ENCODE results near the gene MARK2. TPM values are rescaled to one million over a fixed set of nuclear protein-coding genes. Genes with fewer than 3 reads are reported as not detected.

MARK2 gene
- total and polyA plus RNA-seq, 7 donors: 14.3 to 49.3 (median 24.6) TPM

GRCh38 chr11:63877658-63878241 is 38.8 kb downstream of the MARK2 start:
- DNase-seq: no peak
- peaks cover 0 to 59% (median 40%) of the 10 kb centered on the region in 4 donors for H3K4me1 ChIP-seq
- no peaks in the 10 kb centered on the region for H3K27me3 ChIP-seq
- WGBS, 2 donors: 93 to 97% methylated on average over 6 of the region's 6 CpGs
- H3K27ac ChIP-seq: no peak overlapping the region
- no peaks in the 10 kb centered on the region for H3K9me3 ChIP-seq
- TF ChIP-seq POLR2A (IDR thresholded peaks at IDR 0.05) (no peak), EP300 (IDR thresholded peaks at IDR 0.05) (no peak), POLR2AphosphoS5 (IDR thresholded peaks at IDR 0.05) (no peak), CTCF (IDR thresholded peaks at IDR 0.05) (no peak)
- intact Hi-C loops (cut with DNase I): no loop called here
- H3K36me3 ChIP-seq: no peaks in the 10 kb centered on the region
- no peak overlapping the region for H3K4me3 ChIP-seq

DNA sequence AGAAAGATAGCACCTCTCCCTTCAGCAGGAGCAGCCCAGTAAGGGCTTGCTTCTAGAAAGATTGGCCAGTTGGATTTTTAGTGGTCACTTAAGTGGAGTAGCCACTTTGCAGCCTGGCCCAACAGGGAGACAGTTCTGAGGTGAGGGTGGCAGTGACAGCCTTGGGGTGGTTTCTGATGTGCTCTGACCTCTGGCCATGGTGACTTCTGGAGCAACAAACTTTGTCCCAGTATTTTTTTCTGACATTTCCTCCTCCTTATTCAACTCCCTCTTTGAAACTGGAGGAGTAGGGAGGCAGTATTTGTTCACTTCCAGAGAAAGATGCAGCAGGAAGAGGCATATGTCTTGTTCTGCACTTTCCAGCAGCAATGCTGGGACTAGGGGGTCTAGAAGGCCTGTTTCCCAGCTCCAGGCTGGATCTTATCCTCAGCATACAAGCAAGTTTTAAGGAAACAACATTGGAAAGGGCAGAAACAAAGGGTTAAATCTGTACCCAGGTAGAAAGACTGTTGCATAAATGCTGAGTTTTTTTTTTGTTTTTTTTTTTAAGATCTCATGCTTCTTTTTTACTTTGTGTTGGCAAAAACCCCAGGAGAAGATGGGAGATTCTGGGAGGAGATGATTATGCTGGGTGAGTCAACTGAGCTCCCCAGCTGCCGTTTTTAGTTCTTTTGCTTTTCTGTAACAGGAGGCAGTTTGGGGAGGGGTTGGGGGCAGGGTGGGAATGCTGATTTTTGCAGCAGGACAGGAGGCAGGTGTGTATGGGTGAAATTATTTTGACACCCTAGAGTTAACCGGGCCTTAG is 40.9 kb downstream of the MARK2 start:
- WGBS, 2 donors: 21 to 45% methylated on average over 2 of the region's 2 CpGs
- Histone ChIP-seq H3K36me3 (no peaks in the 10 kb centered on the region), H3K27ac (no peak overlapping the region), H3K9me3 (no peaks in the 10 kb centered on the region), H3K4me1 (peaks cover 0 to 50% (median 26%) of the 10 kb centered on the region in 4 donors), H3K27me3 (no peaks in the 10 kb centered on the region), H3K4me3 (no peak overlapping the region)
- DNase-seq: no peak
- no peak for TF ChIP-seq POLR2AphosphoS5 (IDR thresholded peaks at IDR 0.05)
- TF ChIP-seq EP300 (IDR thresholded peaks at IDR 0.05): no peak
- TF ChIP-seq POLR2A (IDR thresholded peaks at IDR 0.05): no peak
- no peak for TF ChIP-seq CTCF (IDR thresholded peaks at IDR 0.05)
- intact Hi-C loops (cut with DNase I): no loop called here

DNA sequence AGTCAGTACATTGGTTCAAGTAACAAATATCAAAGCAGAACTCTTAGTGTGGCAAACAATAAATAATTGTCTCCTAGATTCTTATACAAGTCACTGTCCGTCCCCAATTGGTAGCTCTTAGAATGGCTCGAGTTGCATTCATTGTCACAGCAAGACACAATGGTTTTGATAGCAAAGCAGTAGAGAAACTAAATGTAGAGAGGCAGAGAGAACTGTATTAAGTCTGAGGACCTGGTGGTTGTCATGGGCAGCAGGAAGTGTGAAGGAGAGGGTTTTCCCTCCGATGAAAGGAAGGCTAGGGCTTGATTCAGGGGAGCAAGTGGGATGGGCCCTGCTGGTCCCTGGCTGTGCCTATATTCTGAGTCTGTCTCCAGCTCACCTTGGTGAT is 41.5 kb downstream of the MARK2 start:
- WGBS, 2 donors: 45 to 51% methylated on average over 3 of the region's 3 CpGs
- intact Hi-C loops (cut with DNase I): no loop called here

DNA sequence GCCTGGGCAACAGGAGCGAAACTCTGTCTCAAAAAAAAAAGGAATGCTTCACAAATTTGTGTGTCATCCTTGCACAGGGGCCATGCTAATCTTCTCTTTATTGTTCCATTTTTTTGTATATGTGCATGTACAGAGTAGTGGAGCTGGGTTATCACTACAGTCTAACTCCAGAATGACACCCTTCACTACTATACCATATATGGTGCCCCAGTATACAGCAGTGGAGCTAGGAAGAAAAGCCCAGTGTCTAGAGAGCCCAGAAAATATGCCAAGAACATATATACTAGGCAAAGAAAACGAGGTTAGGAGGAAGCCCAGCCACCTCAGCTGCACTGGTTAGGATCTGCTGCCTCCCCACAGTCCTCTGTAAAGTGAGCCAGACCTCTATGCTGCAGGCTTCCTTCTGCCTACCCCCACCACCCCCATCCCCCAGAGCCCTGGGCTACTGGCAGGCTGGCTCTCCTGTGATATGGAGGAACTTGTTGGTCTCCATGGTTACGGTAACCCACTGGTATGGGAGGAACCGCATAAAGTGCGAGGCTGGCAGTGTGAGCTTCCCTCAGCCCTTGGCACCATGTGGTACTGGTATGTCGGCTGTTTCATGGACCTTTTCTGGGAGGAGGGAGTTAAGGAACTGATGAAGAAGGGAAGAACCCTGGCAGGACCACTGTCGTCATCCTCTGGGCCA is 43.8 kb downstream of the MARK2 start:
- Histone ChIP-seq H3K9me3 (no peaks in the 10 kb centered on the region), H3K27ac (no peak overlapping the region), H3K4me1 (peaks cover 0 to 41% (median 38%) of the 10 kb centered on the region in 4 donors), H3K36me3 (no peaks in the 10 kb centered on the region), H3K4me3 (no peak overlapping the region), H3K27me3 (no peaks in the 10 kb centered on the region)
- no peak for DNase-seq
- 67 to 90% methylated on average over 7 of the region's 7 CpGs for WGBS, 2 donors
- TF ChIP-seq EP300 (IDR thresholded peaks at IDR 0.05): no peak
- TF ChIP-seq CTCF (IDR thresholded peaks at IDR 0.05): no peak
- TF ChIP-seq POLR2A (IDR thresholded peaks at IDR 0.05): no peak
- no peak for TF ChIP-seq POLR2AphosphoS5 (IDR thresholded peaks at IDR 0.05)
- intact Hi-C loops (cut with DNase I): no loop called here

More for the DNA sequence above, 41.5 kb downstream of the MARK2 start:
- Histone ChIP-seq H3K27ac (no peak overlapping the region), H3K9me3 (no peaks in the 10 kb centered on the region), H3K27me3 (no peaks in the 10 kb centered on the region), H3K4me1 (peaks cover 0 to 44% (median 24%) of the 10 kb centered on the region in 4 donors), H3K36me3 (no peaks in the 10 kb centered on the region), H3K4me3 (no peak overlapping the region)
- TF ChIP-seq CTCF (IDR thresholded peaks at IDR 0.05) (no peak), EP300 (IDR thresholded peaks at IDR 0.05) (no peak), POLR2A (IDR thresholded peaks at IDR 0.05) (no peak), POLR2AphosphoS5 (IDR thresholded peaks at IDR 0.05) (no peak)
- DNase-seq: no peak

Data from sigmoid colon (tissue), 7 donors.